Activated CD4-positive, alpha-beta T cell treated with anti-CD3 and anti-CD28 coated beads, Interleukin-2, amount 50 U/mL, for 4 hours (primary cell): ENCODE results near the gene JAK1.

Source experiments
- DNase-seq, 2 experiments: peaks; one replicate each; pipeline ENCODE4 v3.0.0-alpha.2; 2020

The JAK1 gene

DNA sequence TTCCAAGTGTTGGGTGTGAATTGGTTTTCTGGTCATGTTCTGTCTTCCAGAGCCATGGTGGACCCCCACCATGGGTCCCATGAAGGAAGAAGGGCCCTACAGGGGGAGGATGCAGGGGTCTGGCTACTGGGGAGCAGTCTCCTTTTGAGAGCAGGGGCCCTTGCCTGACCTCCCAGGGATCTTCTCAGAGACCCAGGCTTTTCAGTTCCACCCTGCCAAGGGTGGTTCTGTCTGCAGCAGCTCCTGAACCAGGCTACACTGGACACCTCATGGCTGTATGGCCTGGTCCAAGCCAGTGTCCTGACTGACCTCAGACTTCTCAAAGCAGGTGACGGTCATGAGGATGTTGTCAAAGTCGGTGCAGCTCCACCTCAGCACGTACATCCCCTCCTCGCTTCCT lies 109.0 kb downstream of the JAK1 start:
- DNase-seq = no peak

DNA sequence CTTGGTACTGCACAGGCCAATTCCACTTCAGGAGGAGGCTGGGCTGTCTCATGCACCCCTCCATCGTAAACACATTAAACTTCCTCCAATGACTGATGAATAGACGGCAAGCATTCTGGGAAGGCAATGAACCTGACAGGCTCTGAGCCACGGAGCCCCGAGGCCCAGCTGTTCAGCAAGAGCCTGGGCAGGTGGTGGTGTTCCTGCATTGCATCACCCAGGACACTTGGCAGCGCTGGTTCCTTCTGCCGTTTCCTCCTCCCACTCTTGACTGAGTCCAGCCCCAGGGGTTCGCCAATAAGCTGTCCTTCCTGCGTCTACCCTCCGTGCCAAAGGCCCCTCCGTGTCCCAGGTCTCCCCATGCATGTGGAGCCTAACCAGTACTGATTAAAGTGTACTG lies 109.8 kb downstream of the JAK1 start:
- no peak for DNase-seq

DNA sequence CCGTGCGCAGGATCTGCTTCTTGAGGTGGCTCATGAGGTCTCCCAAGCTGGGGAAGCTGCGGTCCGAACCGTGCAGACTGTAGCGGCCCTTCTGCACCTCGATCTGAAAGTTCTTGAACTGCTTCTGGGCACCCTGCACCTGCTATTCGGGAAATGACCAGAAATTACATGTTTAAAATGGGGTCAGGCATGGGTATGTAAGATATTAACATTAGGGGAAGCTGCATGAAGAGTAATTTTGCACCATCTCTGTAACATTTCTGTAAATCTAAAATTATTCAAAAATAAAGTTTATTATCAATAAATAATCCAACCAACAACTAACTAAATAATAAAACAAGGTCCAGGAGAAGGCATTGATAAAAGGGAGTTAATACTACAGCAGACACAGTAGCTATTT lies 110.8 kb downstream of the JAK1 start:
- no peak for DNase-seq

DNA sequence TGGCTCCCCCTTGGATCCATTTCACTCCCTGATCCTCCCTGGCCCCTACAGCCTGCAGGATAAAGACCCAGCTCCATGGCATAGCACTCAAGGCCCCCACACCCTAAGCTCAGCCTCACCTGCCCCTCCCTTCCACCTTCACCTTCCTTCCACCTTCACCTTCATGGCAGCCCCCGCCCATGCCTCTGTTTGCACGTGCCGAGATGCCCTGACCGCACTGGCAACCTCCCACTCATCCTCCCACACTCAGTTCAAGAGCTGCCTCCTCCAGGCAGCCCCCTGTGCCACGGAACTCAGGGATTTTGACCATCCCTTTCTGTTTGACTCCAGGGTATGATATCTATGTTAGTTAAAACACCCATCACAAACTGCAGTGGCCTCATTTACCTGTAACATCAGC lies 111.7 kb downstream of the JAK1 start:
- DNase-seq = no peak

DNA sequence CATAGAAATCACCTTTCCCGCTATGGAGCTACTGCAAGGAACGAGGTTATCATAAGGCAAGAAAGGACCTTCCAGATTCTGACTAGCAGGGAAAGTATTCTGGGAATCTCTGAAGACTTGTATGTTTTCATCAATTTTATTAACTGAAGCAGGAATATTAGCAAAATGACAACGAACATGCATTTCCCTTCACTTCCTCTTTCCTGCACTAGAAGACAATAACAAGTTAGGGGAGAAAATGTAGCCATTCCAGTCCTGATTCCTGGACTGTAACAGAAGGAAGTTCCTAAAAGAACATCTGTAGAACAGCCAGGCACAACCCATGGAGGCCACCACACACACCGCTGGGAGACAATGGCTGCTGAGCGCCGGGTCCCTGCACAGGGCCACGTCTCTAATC lies 114.7 kb downstream of the JAK1 start:
- no peak for DNase-seq

DNA sequence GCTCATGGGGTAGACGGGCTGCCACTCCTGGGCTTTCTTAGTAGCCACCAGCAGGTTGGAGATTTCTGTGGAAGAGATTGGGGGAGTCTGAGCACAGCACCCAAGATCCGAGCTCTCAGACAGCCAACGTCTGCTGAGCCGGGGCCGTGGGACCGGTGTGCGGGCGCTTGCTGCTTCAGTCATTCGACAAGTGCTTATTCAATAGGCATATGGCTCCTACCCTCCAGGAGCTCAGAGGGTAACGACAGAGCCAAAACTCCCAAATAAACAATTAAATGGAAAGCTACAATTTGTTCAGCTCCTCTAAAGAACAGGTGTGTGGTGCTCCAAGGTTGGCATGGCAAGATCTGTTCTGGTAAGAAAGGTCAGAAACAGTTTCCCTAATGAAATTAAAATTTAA lies 115.5 kb downstream of the JAK1 start:
- no peak for DNase-seq

DNA sequence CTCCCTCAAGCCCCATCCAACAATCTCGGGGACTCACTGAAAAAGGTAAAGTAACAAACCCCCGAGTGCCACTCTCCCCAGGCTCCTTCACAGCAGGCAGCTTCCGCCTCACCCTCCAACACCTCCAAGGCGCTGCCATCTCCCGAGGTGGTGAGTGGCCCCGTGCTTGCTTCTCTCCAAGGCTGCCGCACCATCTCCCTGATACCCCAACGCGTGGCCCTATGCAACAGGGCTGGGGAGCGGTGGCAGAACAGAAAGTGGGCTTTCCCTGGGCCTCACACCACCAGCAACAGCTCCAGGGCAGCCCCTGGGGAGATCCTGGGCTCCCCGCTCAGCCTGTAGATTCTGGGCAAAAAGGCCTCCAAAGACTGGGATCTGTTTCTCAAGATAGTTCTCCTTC lies 116.4 kb downstream of the JAK1 start:
- DNase-seq = no peak

DNA sequence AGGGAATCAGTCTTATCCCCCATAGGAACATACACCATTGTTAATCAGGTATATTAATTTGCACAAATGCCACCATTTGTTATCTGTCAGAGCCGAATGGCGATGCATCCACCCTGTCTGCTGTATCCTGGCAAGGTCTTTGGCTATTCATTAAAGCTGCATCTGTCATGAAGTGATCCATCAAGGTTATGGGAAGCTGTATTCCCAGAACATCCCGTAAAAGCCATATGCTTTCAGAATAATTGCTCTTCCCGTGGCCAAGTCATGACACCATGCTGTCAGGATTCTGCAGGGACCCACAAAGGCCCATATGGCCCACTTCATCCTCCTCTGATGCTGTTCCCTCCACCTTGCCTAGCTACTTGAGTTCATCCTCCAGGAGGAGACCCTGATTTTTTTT lies 117.5 kb downstream of the JAK1 start:
- no peak for DNase-seq

DNA sequence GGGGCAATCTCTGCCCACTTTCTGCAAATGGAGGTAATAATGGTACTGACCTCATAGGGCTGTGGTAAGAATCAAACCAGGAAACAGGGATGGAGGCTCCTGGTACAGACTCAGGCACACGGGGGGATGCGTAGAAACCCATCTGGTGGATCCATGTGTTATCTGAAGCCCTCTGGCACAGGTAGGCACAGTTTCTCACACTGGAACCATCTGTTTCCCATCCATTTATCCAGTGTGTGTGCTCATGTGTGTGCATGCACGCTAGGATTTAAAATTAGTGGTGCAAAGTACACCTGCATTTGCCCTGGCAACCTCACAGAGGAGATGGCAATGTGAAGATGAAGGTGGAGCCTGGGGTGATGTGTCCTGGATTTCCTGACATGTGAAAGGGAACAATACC lies 118.2 kb downstream of the JAK1 start:
- no peak for DNase-seq

DNA sequence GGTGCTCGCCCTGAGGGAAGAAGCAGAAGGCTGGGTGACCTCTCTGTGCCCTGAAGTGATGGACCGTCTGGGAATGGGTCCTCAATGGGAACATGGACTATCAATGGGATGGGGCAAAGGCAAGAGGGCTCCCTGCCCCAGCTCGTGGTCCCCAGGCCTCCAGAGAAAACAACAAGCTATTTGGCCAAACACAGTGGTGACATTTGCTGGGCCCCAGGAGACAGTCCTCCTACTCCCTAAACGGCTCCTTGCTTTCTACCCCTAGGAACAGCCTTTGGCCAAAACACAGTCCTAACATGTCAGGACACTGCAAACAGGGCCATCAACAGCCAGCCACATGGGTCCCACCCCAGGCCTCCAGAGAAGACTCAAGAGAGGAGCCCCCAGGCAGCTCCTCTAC lies 118.7 kb downstream of the JAK1 start:
- no peak for DNase-seq

DNA sequence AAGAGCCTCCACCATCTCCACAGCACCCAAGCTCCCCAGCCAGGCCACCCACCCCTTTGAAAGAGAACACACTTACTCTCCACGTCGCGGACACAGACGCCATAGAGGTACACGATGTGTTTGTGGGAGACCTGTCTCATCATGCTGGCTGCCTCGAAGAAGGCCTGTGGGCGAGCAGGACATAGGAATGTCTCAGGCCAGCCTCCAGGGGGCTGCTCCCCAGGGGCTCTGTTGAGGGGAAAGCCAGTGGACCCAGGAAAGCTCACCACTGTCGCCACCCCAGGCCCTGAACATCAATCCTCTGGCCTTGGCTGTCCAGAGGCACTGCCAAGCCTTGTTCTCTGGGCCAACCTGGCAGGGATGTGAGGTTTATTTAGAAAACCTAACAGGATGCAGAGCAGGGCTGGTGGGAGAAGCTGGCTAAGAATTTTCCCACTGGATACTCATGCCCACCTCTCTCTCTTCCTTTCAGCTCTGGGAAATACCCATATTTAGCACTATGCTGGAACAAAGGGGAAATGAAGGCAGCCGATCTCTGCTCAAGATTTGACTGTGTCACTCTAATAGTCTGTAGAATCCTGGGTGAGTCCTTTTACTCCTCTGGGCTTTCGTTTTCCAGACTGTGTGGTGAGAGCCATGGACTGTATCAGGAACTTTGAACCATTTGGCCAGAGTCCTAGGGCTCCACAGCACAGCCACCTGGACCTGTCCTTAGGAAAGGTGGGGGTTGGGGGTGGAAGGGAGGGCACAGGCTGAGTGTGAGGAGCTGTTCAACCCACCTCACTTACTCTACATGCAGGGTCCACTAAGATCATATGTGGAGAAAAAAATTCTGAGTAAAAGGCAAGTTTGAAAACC lies 119.5 kb downstream of the JAK1 start:
- no peak for DNase-seq

DNA sequence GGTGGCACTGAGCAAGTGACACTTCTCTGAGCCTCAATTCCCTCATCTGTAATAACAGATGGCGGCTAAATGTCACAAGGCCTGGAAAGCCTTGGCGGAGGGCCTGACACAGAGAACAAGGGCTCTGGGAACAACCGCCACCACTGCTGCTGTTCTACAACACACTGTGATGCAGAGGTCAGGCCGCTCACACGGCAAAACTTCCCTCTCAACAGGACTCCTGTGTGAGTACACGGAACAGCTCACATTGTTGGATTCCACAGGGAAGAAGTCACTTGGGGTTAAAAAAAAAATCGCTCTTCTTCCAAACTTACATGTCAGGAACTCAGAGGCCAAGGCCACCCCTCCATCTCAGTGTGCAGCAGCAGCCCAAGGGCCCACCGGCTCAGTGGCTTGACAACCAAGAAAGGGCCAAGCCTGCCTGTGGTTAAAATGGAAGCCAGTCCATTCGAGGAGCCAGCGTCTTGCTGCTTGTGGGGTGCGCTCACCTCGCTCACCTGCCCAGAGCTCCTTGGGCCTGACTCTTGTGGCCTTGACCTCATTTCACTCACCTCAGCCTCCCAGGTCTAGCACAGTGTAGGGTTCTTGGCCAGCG lies 120.4 kb downstream of the JAK1 start:
- no peak for DNase-seq

DNA sequence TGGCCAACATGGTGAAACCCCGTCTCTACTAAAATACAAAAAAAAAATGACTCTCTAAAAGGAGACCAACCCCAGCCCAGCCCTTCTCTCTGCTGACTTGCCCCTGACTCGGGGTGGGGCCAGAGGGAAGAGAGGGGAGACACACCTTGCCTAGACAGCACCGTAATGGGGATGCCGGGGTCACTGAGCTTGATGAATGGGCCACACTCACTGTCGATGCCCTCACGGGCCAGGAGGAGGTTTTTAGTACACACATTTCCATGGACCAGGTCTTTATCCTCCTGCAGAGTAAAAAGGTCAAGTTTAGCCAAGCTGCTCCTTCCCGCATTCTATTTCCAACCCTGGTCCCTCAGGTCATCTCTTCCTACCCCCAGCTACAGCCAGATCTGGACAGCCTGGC lies 121.7 kb downstream of the JAK1 start:
- no peak for DNase-seq

DNA sequence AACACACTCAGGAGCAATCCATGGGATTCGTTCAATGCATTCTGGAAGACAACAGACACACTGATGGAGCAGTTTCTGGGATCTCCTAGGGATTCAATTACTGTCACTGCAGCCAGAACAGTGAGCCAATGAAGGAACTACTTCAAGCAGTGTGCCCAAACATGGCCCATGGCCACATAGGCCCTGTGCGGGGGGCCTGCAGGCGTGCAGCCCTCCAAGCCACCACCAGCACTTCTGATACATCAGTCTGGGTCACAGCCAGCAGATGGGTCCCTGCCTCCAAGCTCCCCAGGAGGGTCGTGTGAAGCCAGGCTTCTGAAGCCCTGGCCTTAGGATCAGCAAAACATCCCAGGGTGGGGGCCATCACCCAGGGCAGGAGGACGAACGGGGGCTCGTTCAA lies 122.2 kb downstream of the JAK1 start:
- DNase-seq = no peak

DNA sequence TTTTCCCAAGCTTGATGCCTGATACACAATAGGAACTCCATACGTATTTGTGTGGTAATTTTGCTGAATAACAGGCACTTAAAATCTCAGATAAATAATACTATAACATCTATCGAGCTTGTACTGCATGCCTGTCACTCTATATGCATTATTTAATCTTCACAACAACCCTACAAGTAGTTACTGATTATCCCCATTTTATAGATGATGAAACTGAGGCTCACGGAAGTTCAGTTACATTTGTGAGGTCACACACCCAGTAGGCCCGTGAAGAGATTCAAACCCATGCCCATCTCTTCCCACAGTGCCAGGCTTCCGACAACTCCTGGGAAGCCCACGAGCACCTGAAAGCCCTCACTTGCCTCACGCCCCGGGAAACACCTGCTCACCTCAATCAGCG lies 122.7 kb downstream of the JAK1 start:
- no peak for DNase-seq

DNA sequence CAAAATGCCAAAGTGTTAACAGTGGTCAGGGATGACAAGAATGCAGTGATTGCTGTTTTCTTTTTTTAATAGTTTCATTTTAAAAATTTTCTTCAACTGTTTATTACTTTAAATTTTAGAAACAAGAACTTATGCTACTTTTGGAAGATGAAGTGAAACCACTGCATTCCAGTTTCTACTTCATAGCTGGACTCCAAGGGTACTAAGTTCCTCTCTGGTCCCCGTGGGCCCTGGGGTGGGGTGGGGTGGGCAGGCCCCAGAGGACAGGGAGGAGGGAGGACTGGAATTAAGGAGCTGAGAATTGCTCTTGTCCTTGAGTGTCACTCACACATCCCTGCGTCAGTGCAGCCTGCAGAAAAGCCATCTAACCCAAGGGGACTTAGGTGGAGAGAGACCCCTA lies 124.1 kb downstream of the JAK1 start:
- no peak for DNase-seq

DNA sequence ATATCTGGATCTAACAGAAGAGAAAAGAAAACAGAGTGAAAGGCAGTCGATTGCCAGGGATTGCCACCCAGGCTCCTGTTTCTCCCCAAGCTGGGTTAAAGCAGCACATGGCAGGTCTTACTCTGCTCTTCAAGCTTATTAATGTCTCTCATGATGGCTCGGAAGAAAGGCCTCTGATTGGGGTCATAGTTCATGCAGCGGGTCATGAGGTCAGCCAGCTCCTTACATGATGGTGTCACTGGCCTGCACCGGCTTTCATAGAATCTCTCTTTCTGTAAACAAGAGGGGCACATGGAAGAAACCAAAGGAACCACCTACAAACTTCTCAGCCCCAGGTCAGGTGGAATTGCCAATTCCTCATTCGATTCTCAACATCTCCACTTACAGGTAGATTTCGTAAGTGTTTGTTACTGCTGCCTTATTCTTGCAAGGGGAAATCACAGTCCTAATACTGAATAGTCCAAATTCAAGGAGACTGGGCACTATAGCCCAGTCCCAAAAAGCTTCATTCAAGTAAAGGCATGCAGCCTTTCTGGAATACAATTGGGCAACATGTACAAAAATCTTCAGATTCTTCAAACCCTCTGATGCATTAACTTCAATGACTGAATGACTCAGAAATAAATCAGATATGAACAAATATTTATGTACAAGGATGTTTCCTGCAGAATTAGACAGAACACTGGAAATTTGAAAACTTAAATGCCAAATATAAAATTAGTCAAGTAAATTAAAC lies 124.9 kb downstream of the JAK1 start:
- no peak for DNase-seq

DNA sequence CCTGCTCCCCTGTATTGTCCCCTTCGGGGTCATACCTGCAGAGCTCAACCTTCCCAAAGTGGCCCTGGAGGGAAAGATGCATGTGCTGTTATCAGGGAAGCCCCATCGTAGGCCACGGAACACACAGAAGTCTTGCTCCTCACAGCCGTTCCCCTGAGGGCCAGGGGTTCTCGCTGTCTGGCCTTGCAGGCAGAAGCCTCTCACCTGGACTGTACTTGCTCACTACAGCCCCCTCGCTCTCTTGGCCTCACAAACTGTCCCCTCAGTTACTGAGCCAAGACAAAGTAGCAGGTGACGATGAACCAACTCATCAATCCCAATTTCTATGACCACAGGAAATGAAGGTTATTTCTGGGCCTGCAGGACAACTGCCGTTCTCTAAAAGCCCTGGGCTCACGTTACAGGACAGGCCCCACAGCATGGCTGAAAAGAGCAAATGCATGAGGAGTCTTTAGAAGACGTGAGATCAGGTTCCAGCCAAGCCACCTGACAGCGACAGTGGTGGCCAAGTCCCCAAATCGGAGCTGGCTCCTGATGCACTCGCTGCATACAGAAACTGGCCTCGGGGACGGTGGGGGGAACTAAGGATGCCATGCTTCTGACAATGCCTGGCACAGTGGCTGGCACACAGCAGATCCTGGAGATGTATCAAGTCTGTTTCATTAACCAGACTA lies 126.5 kb downstream of the JAK1 start:
- DNase-seq = no peak

DNA sequence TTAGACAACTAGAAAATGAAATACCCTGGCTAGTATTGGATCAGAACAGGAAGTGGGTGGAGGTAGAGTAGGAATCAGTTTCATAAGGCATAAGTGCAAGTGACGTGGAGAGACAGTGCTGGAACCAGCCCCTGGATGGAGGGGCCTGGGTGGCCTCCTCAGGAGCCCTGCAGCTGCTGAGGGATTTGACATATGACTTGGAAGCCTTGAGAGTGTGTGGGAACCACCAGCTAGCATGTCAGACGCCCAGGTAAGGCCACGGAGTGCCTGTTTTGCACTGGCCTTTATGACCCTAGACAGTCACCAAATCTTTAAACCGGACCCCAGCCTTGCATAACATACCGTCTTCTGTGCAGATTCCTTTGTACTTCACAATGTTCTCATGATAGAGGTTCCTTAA lies 127.1 kb downstream of the JAK1 start:
- no peak for DNase-seq

DNA sequence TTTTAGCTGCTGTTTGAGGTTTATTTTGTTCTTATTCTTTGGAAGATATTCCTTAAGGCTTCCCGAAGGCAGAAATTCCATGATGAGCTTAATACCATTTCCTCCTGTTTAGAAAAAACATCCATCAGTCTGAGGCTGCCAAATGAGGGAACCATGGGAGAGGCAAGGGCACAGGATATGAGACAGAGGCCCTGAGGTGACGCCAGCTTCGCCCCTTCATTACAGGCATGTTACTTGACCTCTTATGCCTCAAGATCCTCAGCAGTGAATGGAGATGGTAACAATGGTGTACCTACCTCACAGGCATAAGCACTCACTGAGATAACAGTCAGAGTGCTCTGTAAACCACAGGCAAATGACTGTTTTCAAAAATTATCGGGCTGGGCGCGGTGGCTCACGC lies 127.9 kb downstream of the JAK1 start:
- DNase-seq = no peak

DNA sequence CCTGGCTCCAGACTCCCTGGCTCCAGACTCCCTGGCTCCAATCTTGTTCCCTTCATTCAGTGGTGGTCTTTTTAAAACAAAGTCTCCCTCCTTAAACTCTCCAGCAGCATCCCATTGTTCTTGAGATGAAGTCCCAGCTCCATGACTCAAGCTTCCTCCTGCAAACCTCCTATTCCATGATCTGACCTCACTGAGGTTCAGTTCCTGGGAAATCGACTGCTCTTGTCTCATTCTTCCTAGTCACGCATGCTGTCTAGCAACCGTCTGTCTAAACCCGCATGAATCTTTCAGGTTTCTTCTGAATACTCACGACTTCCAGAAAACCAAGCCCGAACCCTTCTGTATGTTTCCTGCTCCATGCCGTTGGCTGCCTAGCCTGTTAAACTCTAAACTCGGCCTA lies 129.5 kb downstream of the JAK1 start:
- DNase-seq = no peak

DNA sequence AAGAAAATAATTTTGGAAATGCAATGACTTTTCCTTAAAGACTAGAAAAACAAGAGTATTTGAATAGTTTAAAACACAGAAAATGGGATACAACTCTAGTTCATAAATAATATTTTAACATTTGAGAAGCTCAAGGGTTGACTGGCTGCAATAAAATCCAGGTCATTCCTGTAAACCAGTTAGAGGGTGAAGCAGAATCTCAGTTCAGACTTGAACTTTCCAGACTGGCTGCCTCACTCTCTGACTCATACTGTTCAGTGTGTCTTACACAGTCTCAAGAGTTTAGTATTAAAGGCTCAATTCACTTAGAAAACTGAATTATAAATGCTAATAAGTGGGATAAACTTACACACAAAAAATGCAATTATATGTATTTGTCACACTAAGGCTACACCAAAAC lies 131.6 kb downstream of the JAK1 start:
- no peak for DNase-seq

DNA sequence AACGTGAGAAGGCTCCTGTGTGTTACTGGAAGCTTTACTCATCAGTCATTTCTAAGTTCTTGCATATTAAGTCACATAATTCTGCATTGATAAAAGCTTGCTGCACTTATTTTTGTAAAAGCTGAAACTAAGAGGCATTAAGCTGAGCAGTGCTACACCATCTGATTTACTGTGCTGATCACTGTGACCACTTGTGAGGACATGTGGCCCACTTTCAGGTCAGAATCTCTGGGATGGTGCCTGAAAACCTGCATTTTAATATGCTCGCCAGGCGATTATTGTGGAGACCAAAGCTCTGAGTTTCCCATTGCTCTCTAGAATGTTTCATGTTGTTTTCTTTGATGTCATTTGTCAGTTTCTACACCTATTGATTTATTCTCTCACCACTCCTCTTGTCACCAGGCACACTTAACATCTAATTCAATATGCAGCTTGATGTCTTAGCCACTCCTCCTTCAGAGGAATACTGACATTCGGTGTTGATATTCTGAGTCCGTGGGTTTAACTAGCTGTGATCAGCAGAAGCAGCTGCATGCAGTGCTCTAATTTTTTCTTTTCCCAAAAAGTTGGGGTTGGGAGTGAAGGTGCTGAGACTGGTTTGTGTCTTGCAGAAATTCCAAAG lies 136.2 kb downstream of the JAK1 start:
- DNase-seq = no peak
